Measurements from ENCODE around the gene PHKA1. TPM values are rescaled to one million over a fixed set of nuclear protein-coding genes. Genes with fewer than 3 reads are reported as not detected.
"Not testable (repeated sequence)": the region's sequence is repeated elsewhere in the genome, so short reads cannot be mapped to it uniquely, and the experiment has no call there.

PHKA1 gene
- total RNA-seq, 1 experiment from 2014 or later = 1.7 TPM

- DNase-seq (ENCODE audit: low read depth) = no peak
Measured at GRCh38 chrX:72666451-72666850, 47.7 kb downstream of the PHKA1 start.

DNA sequence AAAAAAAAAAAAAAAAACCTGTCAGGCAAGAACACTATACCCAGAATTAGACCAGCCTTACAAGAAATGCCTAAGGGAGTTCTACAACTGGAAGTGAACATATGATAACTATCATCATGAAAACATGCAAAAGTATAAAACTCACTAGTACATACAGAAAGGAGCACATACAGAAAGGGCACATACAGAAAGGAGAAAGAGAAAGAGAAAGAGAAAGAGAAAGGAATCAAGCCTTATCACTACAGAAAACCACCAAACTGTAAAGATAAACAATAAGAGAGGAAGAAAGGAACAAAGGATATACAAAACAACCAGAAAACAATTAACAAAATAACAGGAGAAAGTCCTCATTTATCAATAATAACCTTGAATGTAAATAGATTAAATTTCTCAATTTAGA, 50.4 kb downstream of the PHKA1 start:
- DNase-seq (ENCODE audit: low read depth) = no peak

DNA sequence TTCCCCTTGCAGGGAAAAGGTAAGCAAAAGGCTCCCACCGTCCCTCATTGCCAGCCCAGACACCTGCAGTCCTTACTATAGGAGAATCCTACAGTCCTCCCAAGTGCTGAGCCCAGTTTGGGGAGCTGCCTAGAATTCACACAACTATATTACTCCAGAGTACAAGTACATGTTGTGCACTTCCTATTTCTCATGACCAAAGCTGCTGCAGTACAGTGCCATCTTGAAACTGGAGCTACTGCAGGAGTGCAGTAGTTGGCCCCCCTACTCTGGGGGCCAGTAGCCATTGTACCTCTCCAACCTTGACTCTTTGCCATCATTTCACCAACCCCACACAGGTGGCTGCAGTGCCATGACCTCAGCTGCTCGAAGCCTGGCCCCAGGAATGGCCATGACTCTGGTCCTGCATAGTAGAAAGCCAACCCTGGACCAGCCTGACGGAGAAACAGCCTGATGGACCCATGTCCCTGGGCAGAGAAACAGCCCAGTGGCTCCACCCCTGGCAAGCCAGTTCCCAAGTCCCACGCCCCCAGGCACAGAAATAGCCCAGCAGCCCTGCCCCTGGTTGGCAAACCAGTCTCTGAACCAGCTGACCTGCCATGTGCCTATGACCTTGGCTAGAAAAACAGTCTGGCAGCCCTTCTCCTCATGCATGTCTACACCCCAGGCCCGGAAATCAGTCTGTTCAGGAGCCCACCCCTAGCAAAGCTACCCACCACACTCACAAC, 51.9 kb downstream of the PHKA1 start:
- DNase-seq (ENCODE audit: low read depth) = no peak

- no peak for DNase-seq (ENCODE audit: low read depth)
Measured at GRCh38 chrX:72659723-72660122, 54.4 kb downstream of the PHKA1 start.

GRCh38 chrX:72652082-72652481, 62.0 kb downstream of the PHKA1 start:
- DNase-seq (ENCODE audit: low read depth) = no peak

DNA sequence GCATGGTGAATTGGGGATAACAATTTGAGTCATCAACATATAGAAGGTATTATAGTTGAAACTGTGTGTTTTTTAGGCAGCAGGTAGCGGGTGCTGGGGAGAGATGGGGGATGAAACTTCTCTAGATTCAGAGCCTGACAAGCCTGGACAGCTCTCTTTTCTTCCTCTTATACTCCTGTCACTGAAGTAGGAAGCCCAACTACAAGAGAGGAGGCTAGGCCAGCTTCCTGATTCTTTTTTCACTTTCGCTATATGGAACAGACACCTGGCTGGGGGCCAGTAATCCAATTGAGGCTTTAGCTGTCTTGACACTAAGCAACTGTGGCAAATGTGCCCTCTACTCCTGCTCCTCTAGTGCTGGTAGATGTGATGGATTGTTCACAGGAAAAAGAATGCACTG, 69.2 kb downstream of the PHKA1 start:
- DNase-seq (ENCODE audit: low read depth) = no peak

GRCh38 chrX:72641611-72642010, 72.5 kb downstream of the PHKA1 start:
- DNase-seq (ENCODE audit: low read depth) = no peak

GRCh38 chrX:72635930-72636329, 78.2 kb downstream of the PHKA1 start:
- DNase-seq (ENCODE audit: low read depth) = no peak

- DNase-seq (ENCODE audit: low read depth) = no peak
Measured at GRCh38 chrX:72634331-72634730, 79.8 kb downstream of the PHKA1 start.

- DNase-seq (ENCODE audit: low read depth) = no peak
Measured at GRCh38 chrX:72630185-72630584, 83.9 kb downstream of the PHKA1 start.

- DNase-seq (ENCODE audit: low read depth) = no peak
Measured at GRCh38 chrX:72624194-72624593, 89.9 kb downstream of the PHKA1 start.

GRCh38 chrX:72621625-72622485, 92.3 kb downstream of the PHKA1 start:
- peak; percentile 56 for DNase-seq (ENCODE audit: low read depth)

DNA sequence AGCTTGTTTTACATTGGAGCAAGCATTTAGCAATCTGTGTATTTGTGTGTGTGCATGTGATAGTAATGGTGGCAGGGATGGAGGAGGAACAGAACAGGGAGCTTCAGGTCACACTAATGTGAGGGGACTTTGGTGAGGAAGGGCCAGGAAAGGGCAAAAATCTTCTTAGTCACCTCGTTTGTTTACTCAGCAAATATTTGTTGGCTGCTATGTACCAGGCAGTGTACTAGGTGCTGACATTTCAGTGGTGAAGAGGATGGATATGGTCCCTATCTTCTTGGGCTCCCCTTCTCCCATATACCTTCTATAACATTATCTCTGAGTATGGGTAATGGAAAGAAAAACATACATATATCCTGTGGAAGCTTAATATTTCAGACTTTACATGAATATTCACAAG, 92.9 kb downstream of the PHKA1 start:
- DNase-seq (ENCODE audit: low read depth) = peak; percentile 2

DNA sequence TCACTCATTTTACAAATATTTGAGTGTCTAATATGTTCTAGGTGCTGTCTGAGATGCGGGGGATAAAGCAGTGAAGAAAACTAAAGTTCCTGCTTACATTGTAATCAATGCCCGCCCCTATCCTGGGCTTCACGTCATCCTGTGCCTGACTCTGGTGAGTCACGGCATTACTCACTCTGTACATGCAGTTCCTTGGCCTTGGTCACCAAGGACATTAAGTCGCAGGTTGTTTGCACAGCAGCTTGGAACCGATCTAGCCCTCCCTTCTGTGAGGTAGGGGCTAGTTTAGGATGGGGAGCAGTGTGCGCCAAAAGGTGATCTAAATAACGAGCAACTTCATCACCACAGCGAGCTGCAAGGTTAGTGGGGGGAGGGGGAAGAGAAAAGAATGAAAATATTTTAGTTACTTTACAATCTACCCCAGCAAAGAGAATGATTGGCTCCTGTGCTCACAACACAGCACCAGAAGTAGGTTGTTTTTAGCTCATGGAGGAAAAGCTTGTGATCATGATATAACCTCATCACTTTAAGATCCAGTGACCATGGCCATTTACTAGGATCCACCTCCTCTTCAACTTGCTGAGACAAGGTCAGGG, 93.5 kb downstream of the PHKA1 start:
- peak; percentile 84 for DNase-seq (ENCODE audit: low read depth)

DNA sequence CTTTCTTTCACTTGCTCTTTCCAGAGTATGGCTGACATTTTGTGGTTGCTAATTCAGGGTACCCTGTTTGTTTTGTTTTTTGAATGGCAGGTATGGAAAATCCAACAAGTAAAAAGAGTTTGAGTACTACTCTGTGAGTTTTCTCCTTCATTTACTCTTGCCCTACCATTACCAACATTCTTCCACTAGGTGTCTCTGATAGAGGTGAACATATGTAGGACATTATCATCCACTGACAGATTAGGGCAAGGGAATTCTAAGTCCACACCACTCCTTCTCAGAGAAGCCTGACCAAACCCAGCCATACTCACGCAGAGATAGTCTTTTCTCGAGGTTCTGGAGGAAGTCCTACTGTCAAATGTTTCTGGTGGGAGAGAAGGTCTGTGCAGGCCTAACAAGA, 104.8 kb downstream of the PHKA1 start:
- peak; percentile 31 for DNase-seq (ENCODE audit: low read depth)

GRCh38 chrX:72604705-72605104, 109.4 kb downstream of the PHKA1 start:
- peak; percentile 5 for DNase-seq (ENCODE audit: low read depth)

GRCh38 chrX:72604112-72604511, 110.0 kb downstream of the PHKA1 start:
- DNase-seq (ENCODE audit: low read depth) = no peak

GRCh38 chrX:72591038-72591437, 123.1 kb downstream of the PHKA1 start:
- not testable (repeated sequence) for DNase-seq (ENCODE audit: low read depth)

- no peak for DNase-seq (ENCODE audit: low read depth)
Measured at GRCh38 chrX:72584163-72584562, 129.9 kb downstream of the PHKA1 start.

GRCh38 chrX:72576141-72576894, 137.8 kb downstream of the PHKA1 start:
- DNase-seq (ENCODE audit: low read depth) = peak; percentile 37

DNA sequence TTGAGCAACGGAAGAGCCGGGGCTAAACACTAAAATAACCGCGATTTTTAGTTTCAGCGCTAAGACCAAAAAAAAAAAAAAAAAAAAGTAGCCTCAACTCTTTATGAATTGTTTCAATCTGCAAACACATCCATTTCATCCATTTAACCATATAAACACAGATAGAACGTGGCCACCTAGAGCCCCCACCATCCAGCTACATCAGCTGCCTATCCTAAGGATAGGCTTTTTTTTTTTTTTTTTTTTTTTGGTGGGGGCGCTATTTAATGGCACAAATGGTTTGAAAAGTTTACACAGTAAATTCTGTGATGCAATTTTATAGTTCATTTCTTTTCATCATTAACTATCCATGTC, 141.0 kb downstream of the PHKA1 start:
- DNase-seq (ENCODE audit: low read depth) = no peak

Data from RPMI7951 (cell line).